COLO829 (cell line): ENCODE results near the gene ZNF507.
"Not testable (repeated sequence)": the region's sequence is repeated elsewhere in the genome, so short reads cannot be mapped to it uniquely, and the experiment has no call there.

Source experiments
- DNase-seq: peaks from one replicate; pipeline ENCODE4 v3.0.0; 2012; ENCODE audit warnings: low spot score

The ZNF507 gene

GRCh38 chr19:32415246-32415645, 69.8 kb downstream of the ZNF507 start:
- DNase-seq, result no peak

DNA sequence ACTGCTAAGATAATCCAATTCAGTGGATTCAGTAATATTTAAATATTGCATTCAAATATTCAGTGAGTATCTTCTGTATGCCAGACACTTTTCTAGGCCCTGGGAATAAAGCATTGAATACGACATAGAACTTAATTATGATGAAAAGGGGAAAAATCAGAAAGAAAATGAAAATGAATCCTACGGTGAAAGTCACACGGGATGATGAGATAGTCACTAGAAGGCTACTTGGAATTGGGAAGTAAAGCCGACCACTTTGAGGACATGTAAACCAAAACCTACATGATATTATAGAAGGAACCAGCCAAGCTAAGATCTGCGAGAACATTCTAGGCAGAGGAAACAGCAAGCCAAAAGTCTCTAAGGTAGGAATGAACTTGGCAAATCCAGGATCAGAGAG, 70.3 kb downstream of the ZNF507 start:
- DNase-seq, result no peak

- DNase-seq, result no peak
Measured at GRCh38 chr19:32416749-32417456, 71.5 kb downstream of the ZNF507 start.

GRCh38 chr19:32418155-32418554, 72.7 kb downstream of the ZNF507 start:
- no peak for DNase-seq

DNA sequence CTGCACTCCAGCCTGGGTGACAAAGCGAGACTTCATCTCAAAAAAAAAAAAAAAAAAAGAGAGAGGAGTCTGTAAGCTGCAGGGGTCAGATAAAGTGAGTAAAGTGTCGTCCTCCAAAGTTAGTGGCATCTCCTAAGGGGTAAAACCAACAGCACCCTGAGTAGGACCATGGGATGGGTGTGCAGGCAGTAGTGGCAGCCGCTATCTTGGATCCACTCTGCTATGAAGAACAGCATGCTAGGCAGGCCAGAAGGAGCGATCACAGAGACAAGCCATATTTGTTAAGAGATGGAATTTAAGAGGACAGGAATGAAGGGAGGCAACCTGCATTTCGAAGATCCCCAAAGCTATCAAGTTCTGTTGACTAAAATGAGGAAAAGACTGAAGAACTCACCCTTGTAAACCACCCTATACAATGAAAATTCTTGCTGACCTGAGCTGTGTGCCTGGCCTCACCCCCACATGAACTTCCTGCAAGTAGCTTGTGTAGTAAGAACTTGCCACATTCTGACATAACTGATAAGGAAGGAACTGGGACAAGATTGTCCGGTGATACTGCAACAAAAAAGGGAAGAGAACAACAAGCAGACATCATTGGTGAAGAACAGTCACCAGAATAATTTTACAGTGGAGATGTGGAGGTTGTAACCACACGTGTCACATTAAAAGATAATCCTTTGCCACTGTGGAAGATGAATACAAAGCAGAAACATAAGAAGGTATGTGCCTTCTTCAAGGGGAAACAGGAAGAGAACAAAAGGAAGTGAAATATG, 76.4 kb downstream of the ZNF507 start:
- no peak for DNase-seq

GRCh38 chr19:32422435-32422834, 77.0 kb downstream of the ZNF507 start:
- no peak for DNase-seq

DNA sequence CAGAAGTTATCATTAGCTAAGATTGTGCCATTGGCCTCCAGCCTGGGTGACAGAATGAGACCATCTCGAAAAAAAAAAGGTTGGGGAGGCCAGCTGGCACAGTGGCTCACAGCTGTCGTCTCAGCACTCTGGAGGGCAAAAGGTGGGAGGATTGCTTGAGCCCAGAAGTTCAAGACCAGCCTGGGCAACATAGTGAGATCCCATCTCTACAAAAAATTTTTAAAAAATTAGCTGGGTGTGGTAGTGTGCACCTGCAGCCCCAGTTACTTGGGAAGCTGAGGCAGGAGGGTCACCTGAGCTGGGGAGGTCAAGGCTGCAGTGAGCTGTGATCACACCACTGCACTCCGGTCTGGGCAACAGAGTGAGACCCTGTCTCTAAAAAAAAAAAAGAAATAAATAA, 78.5 kb downstream of the ZNF507 start:
- not testable (repeated sequence) for DNase-seq

- no peak for DNase-seq
Measured at GRCh38 chr19:32427536-32427935, 82.1 kb downstream of the ZNF507 start.

DNA sequence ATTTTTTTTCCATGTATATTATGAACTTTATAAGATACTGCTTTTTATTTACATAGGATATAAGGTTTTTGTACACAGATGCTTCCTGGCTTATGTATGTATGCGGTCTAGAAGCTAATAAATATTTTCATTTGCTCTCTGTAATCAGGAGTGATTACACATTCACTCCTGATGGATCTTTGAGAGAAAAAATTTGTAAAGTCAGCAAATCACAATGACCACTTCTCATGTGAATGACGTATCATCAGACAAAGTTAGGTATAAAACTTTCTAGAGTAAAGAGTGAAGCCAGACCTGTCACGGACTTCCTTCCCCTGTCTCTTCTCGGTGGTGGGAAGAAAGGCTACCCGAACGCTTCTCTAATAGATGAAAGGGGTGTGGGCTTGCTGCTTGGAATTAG, 91.3 kb downstream of the ZNF507 start:
- DNase-seq, result no peak

GRCh38 chr19:32437096-32437495, 91.7 kb downstream of the ZNF507 start:
- DNase-seq, result no peak
